Stomach (tissue), 9 donors: ENCODE results near the gene PLCXD3. TPM values are rescaled to one million over a fixed set of nuclear protein-coding genes. Genes with fewer than 3 reads are reported as not detected.

ENCODE experiments used
- DNase-seq, 2 donors: peaks; one replicate each; pipeline versions ENCODE4 v3.0.0 to v3.0.0-alpha.2; 2013 to 2019
- H3K27ac ChIP-seq, 5 donors: fragments of 200-600 bp in 4 of 5; sonication (generic) in 4 of 5; one replicate each; pipeline ENCODE4 v1.5.1; 2013 to 2019; ENCODE audit warnings: mild to moderate bottlenecking in 1 of 5, moderate library complexity in 1 of 5
- H3K27me3 ChIP-seq, 3 donors: fragments of 200-600 bp; sonication (generic); one replicate each; pipeline ENCODE4 v1.5.1; 2017 to 2019; ENCODE audit warnings: mixed run types in 1 of 3
- H3K36me3 ChIP-seq, 4 donors: fragments of 200-600 bp; sonication (generic); 1 replicate in 3 of 4; 2 replicates in 1 of 4; pipeline ENCODE4 v1.5.1; 2016 to 2019
- H3K4me1 ChIP-seq, 4 donors: fragments of 200-600 bp; sonication (generic); one replicate each; pipeline ENCODE4 v1.5.1; 2016 to 2019
- H3K4me3 ChIP-seq, 4 donors: fragments of 200-600 bp; sonication (generic) in 3 of 4; one replicate each; pipeline ENCODE4 v1.5.1; 2016 to 2019; ENCODE audit warnings: mild to moderate bottlenecking in 1 of 4
- H3K9me3 ChIP-seq, 4 donors: fragments of 200-600 bp; sonication (generic); one replicate each; pipeline ENCODE4 v1.5.1; 2016 to 2019
- EP300 ChIP-seq: sonication (generic); formaldehyde crosslinking; IDR thresholded peaks from one replicate; pipeline ENCODE4 v1.6.1; 2017; ENCODE audit warnings: antibody characterized with exemption
- POLR2A ChIP-seq, 4 donors: fragments of 450-650 bp; IDR thresholded peaks; one replicate each; pipeline ENCODE4 v1.6.1; 2016; ENCODE audit warnings: antibody characterized with exemption in 4 of 4, control low read depth in 2 of 4, mild to moderate bottlenecking in 1 of 4, moderate library complexity in 1 of 4
- POLR2AphosphoS5 ChIP-seq, 3 donors: sonication (generic); formaldehyde crosslinking; IDR thresholded peaks; one replicate each; pipeline ENCODE4 v1.6.1; 2016; ENCODE audit warnings: antibody characterized with exemption in 3 of 3
- WGBS, 5 donors: extraction: QIAGEN DNeasy Blood & Tissue Kit in 3 of 5; methylation state at CpG; one replicate each; pipeline versions ENCODE4 v1.1.5 to v1.1.7; 2013 to 2018; 5-methylcytosine and 5-hydroxymethylcytosine counted together
- intact Hi-C: fragments of 100-400 bp; cut with DNase I; formaldehyde crosslinking; loops from one replicate; pipeline ENCODE4 v1.15.1; 2023; ENCODE audit warnings: low total_unique reads
- polyA plus RNA-seq, 3 donors: library from polyadenylated mRNA; stranded (reverse); fragments of 200-250 nt; gene quantifications; one replicate each; pipeline ENCODE4 v1.2.3, GENCODE V29; 2013
- total RNA-seq, 5 donors: library from RNA; depleted of rRNA; stranded (reverse); fragments of >200 nt; gene quantifications; one replicate each; pipeline versions ENCODE4 v1.1.0 to v1.2.3, GENCODE V29; 2014 to 2016
- TF ChIP-seq, protein P1 (sequence below), 7 experiments: fragments of 450-650 bp in 4 of 7; fragments of 200-600 bp in 3 of 7; sonication (generic) in 3 of 7; IDR thresholded peaks; one replicate each; pipeline ENCODE4 v1.5.1; 2016 to 2019; ENCODE audit warnings: antibody characterized with exemption in 7 of 7, control low read depth in 2 of 7, mild to moderate bottlenecking in 1 of 7
- donor health status: healthy with polysubstance abuse.
- donor health status: Bipolar disorder and iron deficiency.
- donor health status: healthy.

Gene PLCXD3
- total and polyA plus RNA-seq, 8 donors: 1.2 to 3.5 (median 2.6) TPM; not detected in 1

- no peaks in the 10 kb centered on the region for H3K27me3 ChIP-seq
- no peak overlapping the region for H3K4me3 ChIP-seq
- no peak for DNase-seq
- intact Hi-C loops: no loop called here
- no peak overlapping the region for H3K27ac ChIP-seq
- H3K9me3 ChIP-seq: no peaks in the 10 kb centered on the region
- H3K36me3 ChIP-seq: no peaks in the 10 kb centered on the region
- no peaks in the 10 kb centered on the region for H3K4me1 ChIP-seq
- no peak for TF ChIP-seq POLR2A (IDR thresholded peaks at IDR 0.05)
- TF ChIP-seq, protein P1, sequence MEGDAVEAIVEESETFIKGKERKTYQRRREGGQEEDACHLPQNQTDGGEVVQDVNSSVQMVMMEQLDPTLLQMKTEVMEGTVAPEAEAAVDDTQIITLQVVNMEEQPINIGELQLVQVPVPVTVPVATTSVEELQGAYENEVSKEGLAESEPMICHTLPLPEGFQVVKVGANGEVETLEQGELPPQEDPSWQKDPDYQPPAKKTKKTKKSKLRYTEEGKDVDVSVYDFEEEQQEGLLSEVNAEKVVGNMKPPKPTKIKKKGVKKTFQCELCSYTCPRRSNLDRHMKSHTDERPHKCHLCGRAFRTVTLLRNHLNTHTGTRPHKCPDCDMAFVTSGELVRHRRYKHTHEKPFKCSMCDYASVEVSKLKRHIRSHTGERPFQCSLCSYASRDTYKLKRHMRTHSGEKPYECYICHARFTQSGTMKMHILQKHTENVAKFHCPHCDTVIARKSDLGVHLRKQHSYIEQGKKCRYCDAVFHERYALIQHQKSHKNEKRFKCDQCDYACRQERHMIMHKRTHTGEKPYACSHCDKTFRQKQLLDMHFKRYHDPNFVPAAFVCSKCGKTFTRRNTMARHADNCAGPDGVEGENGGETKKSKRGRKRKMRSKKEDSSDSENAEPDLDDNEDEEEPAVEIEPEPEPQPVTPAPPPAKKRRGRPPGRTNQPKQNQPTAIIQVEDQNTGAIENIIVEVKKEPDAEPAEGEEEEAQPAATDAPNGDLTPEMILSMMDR (IDR thresholded peaks at IDR 0.05): no peak
- no peak for TF ChIP-seq EP300
Measured at GRCh38 chr5:41542183-41542582, 31.8 kb upstream of the PLCXD3 start.

GRCh38 chr5:41539454-41539853, 29.1 kb upstream of the PLCXD3 start:
- WGBS, 5 donors: 62 to 74% (median 71%) methylated on average over 2 of the region's 2 CpGs
- no peaks in the 10 kb centered on the region for H3K36me3 ChIP-seq
- no peak overlapping the region for H3K4me3 ChIP-seq
- intact Hi-C loops: no loop called here
- no peak overlapping the region for H3K27ac ChIP-seq
- no peaks in the 10 kb centered on the region for H3K4me1 ChIP-seq
- DNase-seq: no peak
- TF ChIP-seq EP300 (no peak), POLR2A (IDR thresholded peaks at IDR 0.05) (no peak), POLR2AphosphoS5 (IDR thresholded peaks at IDR 0.05) (no peak)
- TF ChIP-seq, protein P1 (IDR thresholded peaks at IDR 0.05): no peak
- no peaks in the 10 kb centered on the region for H3K27me3 ChIP-seq
- H3K9me3 ChIP-seq: no peaks in the 10 kb centered on the region

GRCh38 chr5:41537581-41537980, 27.2 kb upstream of the PLCXD3 start:
- H3K36me3 ChIP-seq: no peaks in the 10 kb centered on the region
- TF ChIP-seq POLR2AphosphoS5 (IDR thresholded peaks at IDR 0.05): no peak
- no peak for TF ChIP-seq POLR2A (IDR thresholded peaks at IDR 0.05)
- TF ChIP-seq, protein P1 (IDR thresholded peaks at IDR 0.05): no peak
- TF ChIP-seq EP300: no peak
- no peak overlapping the region for H3K4me3 ChIP-seq
- H3K9me3 ChIP-seq: no peaks in the 10 kb centered on the region
- WGBS, 5 donors: 87 to 94% (median 91%) methylated on average over 4 of the region's 4 CpGs
- DNase-seq: no peak
- no peak overlapping the region for H3K27ac ChIP-seq
- intact Hi-C loops: no loop called here
- no peaks in the 10 kb centered on the region for H3K4me1 ChIP-seq
- H3K27me3 ChIP-seq: no peaks in the 10 kb centered on the region

DNA sequence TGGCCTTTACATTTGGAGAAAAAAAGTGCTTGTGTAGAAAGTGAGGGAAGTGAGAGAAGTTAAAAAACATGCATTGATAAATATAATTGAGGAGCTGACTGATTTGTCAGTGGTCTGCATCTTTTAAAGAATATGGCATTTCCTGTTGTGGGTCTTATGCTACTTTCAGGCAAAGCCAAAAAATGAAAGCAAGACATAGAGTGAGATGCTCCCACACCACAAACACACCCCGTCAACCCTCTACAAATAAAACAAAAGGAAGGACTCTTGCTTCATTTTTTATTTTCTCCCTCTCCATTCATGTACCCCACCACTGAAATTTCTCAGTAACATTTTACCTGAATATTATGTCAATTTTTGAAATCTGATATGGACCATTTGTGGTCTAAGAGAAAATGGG, 22.1 kb upstream of the PLCXD3 start:
- H3K4me3 ChIP-seq: no peak overlapping the region
- 71 to 79% (median 77%) methylated on average over 1 of the region's 1 CpG for WGBS, 5 donors
- H3K4me1 ChIP-seq: no peaks in the 10 kb centered on the region
- no peak overlapping the region for H3K27ac ChIP-seq
- H3K36me3 ChIP-seq: no peaks in the 10 kb centered on the region
- intact Hi-C loops: no loop called here
- no peaks in the 10 kb centered on the region for H3K27me3 ChIP-seq
- H3K9me3 ChIP-seq: peaks cover 0 to 10% (median 0%) of the 10 kb centered on the region in 4 donors
- TF ChIP-seq POLR2AphosphoS5 (IDR thresholded peaks at IDR 0.05): no peak
- no peak for TF ChIP-seq EP300
- TF ChIP-seq, protein P1 (IDR thresholded peaks at IDR 0.05): no peak
- no peak for TF ChIP-seq POLR2A (IDR thresholded peaks at IDR 0.05)
- DNase-seq: no peak
